IPS-20b (cell line): ENCODE measurements around the gene HMGCS1.
"Not testable (repeated sequence)": the region's sequence is repeated elsewhere in the genome, so short reads cannot be mapped to it uniquely, and the experiment has no call there.

Source experiments
- H3K27ac ChIP-seq: one replicate; pipeline ENCODE4 v1.5.1; 2013; ENCODE audit warnings: low read length
- H3K27me3 ChIP-seq: 2 replicates; pipeline ENCODE4 v1.6.1; 2013; ENCODE audit warnings: mild to moderate bottlenecking, low read length, inconsistent platforms; ENCODE audit not compliant: insufficient read depth
- H3K36me3 ChIP-seq: 2 replicates; pipeline ENCODE4 v1.6.1; 2013; ENCODE audit warnings: low read depth, mild to moderate bottlenecking, inconsistent platforms, low read length, moderate library complexity; ENCODE audit not compliant: insufficient read depth
- H3K4me1 ChIP-seq: 2 replicates; pipeline ENCODE4 v1.6.1; 2013; ENCODE audit warnings: mild to moderate bottlenecking, control low read depth, inconsistent platforms, low read length, moderate library complexity; ENCODE audit not compliant: insufficient read depth
- H3K4me3 ChIP-seq: 2 replicates; pipeline ENCODE4 v1.5.1; 2013; ENCODE audit warnings: mild to moderate bottlenecking, low read length, inconsistent platforms
- H3K9ac ChIP-seq: 2 replicates; pipeline ENCODE4 v1.6.1; 2013; ENCODE audit warnings: low read depth, mild to moderate bottlenecking, inconsistent platforms, low read length, moderate library complexity
- H3K9me3 ChIP-seq: 2 replicates; pipeline ENCODE4 v1.6.1; 2013; ENCODE audit warnings: mild to moderate bottlenecking, low read depth, low read length, inconsistent platforms; ENCODE audit not compliant: insufficient read depth

Gene HMGCS1

DNA sequence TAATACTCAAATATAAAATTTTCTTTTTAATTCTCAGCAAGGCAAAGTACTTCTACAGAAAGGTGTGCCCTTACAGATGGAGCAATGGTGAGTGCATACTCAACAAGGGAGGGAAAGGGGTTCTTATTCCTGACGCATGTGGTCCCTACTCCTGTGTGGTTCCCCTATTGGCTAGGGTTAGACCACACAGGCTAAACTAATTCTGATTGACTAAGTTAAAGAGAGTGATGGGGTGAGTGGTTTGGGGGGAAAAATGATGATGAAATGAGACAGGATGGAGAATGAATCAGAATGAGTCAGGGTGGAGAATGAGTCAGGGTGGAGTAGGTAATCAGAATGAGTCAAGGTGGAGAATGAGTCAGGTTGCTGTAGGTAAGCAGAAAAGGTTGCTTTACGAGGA lies 22.9 kb upstream of the HMGCS1 start:
- Histone ChIP-seq H3K9me3 (peaks cover 41% of the 10 kb centered on the region), H3K4me3 (no peak overlapping the region), H3K36me3 (no peaks in the 10 kb centered on the region), H3K4me1 (no peaks in the 10 kb centered on the region), H3K27me3 (no peaks in the 10 kb centered on the region), H3K9ac (no peak overlapping the region), H3K27ac (no peak overlapping the region)

DNA sequence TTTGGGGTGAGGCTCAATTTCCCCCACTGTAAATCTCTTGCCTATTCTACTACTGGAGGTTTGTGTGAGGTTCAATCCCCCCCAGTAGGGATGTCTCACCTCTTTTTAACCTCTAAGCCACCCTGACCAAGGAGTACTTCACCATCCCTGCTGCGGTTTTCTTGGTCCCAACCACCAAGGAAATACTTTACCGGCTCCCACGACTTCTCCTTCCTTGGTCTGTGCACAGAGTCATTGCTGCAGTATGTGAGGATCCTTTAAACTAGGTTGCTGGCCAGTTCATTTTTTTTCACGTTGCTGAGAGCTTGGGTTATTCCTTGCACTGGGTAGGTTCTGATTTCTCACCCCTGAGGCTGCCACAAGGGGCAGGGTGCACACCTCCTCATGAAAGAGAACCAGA lies 22.5 kb upstream of the HMGCS1 start:
- Histone ChIP-seq H3K36me3 (no peaks in the 10 kb centered on the region), H3K27ac (no peak overlapping the region), H3K9me3 (peaks cover 36% of the 10 kb centered on the region), H3K4me3 (no peak overlapping the region), H3K9ac (no peak overlapping the region), H3K27me3 (no peaks in the 10 kb centered on the region), H3K4me1 (no peaks in the 10 kb centered on the region)

DNA sequence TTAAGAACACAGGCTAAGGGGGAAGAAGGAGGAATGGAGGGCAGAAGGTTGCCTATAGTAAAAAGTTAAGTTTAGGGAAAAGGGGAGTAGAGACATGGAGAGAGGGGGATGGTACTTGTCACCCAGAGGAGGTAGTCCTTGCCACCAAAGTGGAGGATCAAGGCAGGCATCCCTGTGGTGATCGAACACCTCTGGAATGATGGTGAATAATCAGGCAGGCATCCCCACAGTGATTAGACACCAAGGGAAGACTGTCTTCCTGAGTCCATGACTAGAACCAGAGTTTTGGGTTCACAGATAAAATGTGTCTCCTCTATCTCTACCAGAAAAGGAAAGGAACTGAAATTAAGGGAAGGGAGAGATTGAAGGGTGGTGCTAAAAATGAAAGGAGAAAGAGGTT lies 19.2 kb upstream of the HMGCS1 start:
- Histone ChIP-seq H3K4me3 (no peak overlapping the region), H3K27ac (no peak overlapping the region), H3K9ac (no peak overlapping the region), H3K36me3 (no peaks in the 10 kb centered on the region), H3K27me3 (no peaks in the 10 kb centered on the region), H3K4me1 (no peaks in the 10 kb centered on the region), H3K9me3 (peaks cover 23% of the 10 kb centered on the region)

DNA sequence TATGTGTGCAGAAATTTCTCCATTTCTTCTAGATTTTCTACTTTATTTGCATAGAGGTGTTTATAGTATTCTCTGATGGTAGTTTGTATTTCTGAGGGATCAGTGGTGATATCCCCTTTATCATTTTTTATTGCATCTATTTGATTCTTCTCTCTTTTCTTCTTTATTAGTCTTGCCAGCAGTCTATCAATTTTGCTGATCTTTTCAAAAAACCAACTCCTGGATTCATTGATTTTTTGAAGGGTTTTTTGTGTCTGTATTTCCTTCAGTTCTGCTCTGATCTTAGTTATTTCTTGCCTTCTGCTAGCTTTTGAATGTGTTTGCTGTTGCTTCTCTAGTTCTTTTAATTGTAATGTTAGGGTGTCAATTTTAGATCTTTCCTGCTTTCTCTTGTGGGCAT lies 12.4 kb upstream of the HMGCS1 start:
- H3K9me3 ChIP-seq, H3K36me3 ChIP-seq, H3K27me3 ChIP-seq, H3K4me3 ChIP-seq, H3K4me1 ChIP-seq, H3K9ac ChIP-seq, H3K27ac ChIP-seq: not testable (repeated sequence)

DNA sequence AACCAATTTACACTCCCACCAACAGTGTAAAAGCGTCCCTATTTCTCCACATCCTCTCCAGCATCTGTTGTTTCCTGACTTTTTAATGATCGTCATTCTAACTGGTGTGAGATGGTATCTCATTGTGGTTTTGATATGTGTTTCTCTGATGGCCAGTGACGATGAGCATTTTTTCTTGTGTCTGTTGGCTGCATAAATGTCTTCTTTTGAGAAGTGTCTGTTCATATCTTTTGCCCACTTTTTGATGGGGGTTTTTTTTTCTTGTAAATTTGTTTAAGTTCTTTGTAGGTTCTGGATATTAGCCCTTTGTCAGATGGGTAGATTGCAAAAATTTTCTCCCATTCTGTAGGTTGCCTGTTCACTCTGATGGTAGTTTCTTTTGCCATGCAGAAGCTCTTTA lies 10.3 kb upstream of the HMGCS1 start:
- H3K4me1 ChIP-seq, H3K4me3 ChIP-seq, H3K9me3 ChIP-seq, H3K27ac ChIP-seq, H3K36me3 ChIP-seq, H3K9ac ChIP-seq, H3K27me3 ChIP-seq: not testable (repeated sequence)

DNA sequence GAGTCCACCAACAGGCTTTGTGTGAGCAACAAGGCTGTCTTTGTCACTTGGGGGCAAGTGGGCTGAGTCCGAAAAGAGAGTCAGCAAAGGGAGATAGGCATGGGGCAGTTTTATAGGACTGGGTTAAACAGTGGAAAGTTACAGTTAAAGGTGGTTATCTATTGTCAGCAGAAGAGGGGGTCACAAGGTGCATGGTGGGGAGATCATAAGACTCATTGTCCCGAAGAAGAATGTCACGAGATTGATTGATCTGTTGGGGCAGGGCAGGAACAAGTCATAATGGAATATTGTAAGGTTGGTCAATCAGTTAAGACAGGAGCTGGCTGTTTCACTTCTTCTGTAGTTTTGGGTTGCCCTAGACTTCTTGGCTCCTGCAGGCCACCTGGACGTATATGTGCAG lies 7.6 kb upstream of the HMGCS1 start:
- H3K27ac ChIP-seq, result no peak overlapping the region
- H3K27me3 ChIP-seq, result no peaks in the 10 kb centered on the region
- H3K9me3 ChIP-seq, result no peaks in the 10 kb centered on the region
- H3K4me3 ChIP-seq, result no peak overlapping the region
- H3K36me3 ChIP-seq, result no peaks in the 10 kb centered on the region
- H3K9ac ChIP-seq, result no peak overlapping the region
- H3K4me1 ChIP-seq, result no peaks in the 10 kb centered on the region

DNA sequence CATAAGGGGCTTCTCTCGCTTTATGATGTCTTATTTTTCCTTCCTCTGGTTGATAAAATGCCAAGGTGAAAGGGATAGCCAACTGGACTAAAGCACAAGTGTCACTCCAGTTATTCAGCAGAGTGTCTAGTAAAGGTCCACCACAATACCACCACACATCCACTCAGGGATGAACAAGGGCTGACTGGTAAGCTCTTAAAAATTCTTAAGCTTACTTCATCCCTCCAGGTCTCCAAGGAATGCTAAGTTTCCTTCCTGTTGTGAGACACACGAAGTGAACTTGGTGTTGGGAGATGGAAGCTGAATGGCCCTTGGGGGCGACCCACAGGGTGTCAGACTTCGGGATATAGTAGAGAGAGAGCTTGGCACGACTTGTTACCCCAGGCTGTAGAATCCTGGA lies 3.2 kb upstream of the HMGCS1 start:
- no peak overlapping the region for H3K4me3 ChIP-seq

DNA sequence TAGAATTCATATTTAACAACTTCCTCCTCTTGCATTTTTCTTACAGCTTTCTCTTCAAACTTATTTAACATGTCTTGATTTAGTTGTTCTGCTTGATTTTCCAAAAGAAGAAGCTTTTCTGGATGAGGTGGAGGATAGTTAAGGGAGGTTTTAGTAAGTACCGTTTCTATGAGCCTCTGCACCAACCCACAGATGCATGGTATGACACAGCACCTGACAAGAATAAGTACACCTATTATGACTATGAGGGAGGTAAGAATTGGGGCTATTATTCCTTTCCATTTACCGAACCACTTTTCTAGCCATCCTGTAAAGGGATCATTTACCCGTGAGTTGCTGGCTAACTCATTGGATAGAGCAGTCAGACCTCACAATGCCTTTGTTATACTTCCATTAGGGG lies 2.5 kb upstream of the HMGCS1 start:
- Histone ChIP-seq H3K4me3 (no peak overlapping the region), H3K4me1 (peaks cover 11% of the 10 kb centered on the region; the same call in 1 of the 2 replicates), H3K36me3 (peaks cover 14% of the 10 kb centered on the region; the same call in 1 of the 2 replicates), H3K9ac (no peak overlapping the region), H3K27ac (no peak overlapping the region), H3K27me3 (no peaks in the 10 kb centered on the region), H3K9me3 (no peaks in the 10 kb centered on the region)

More for the DNA sequence above, 3.2 kb upstream of the HMGCS1 start:
- Histone ChIP-seq H3K9ac (no peak overlapping the region), H3K27ac (no peak overlapping the region), H3K36me3 (peaks cover 8% of the 10 kb centered on the region; the same call in 1 of the 2 replicates), H3K9me3 (no peaks in the 10 kb centered on the region), H3K27me3 (no peaks in the 10 kb centered on the region), H3K4me1 (peaks cover 9% of the 10 kb centered on the region; the same call in 1 of the 2 replicates)

DNA sequence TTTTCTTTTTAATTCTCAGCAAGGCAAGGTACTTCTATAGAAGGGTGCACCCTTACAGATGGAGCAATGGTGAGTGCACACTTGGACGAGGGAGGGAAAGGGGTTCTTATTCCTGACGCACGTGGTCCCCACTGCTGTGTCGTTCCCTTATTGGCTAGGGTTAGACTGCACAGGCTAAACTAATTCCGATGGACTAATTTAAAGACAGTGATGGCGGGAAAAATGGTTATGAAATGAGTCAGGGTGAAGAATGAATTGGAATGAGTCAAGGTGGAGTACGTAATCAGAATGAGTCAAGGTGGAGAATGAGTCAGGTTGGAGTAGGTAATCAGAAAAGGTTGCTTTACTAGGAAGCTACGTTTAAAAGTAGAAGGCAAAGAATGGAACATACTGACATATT lies 2.1 kb upstream of the HMGCS1 start:
- H3K27ac ChIP-seq, result no peak overlapping the region
- no peaks in the 10 kb centered on the region for H3K9me3 ChIP-seq
- peaks cover 12% of the 10 kb centered on the region; the same call in 1 of the 2 replicates for H3K4me1 ChIP-seq
- no peak overlapping the region for H3K9ac ChIP-seq
- no peaks in the 10 kb centered on the region for H3K27me3 ChIP-seq
- peaks cover 18% of the 10 kb centered on the region; the same call in 1 of the 2 replicates for H3K36me3 ChIP-seq
- H3K4me3 ChIP-seq, result no peak overlapping the region

DNA sequence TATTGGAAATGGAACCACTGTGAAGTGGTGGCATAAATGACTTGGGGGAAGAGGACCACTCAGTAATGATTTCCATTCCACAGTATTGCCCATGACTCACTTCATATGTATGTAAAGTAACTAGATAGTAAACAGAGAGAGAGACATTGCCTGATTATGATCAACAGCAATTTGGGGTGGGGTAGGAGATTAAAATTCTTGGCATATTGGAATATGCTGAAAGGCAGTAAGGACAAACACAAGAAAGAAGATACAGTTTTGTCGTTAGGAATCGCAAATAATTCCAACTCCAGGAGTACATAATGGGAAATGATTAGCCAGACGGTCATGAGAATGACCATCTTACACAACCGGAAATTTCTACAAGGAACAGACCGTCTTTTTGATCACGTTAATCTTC lies 1.5 kb upstream of the HMGCS1 start:
- H3K9ac ChIP-seq, result peak overlapping the region; percentile 44; the same call in 1 of the 2 replicates
- peak overlapping the region; percentile 71 for H3K27ac ChIP-seq
- H3K9me3 ChIP-seq, result no peaks in the 10 kb centered on the region

DNA sequence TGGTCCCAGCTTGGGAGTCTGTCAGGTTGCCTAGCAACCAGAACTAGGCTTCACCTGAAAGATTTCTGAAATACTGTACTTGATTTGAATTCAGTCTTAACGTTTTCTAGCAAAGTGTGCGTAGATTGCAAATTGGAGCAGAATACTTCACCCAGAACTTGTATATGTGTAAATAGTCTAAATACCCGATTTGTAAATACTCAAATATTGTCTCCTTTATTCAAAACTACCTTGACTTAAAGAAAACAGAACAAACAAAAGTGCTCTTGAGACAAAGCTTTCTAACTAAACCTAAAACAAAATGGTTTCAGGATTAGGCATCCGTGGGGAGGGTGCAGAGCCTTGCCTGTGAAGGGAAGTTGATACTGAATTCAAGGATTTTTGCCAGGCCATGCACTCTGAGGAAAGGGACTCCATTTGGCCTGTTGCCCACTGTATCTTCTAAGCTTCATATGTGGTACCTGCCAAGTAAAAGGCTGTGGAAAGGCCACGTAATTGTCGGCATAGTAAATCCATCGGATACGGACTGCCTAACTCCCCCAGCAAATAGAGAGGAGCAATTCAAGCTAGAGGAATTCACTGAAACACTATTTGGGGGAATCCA lies 744 bp upstream of the HMGCS1 start:
- peak overlapping the region; percentile 71 for H3K27ac ChIP-seq
- H3K9ac ChIP-seq, result peak overlapping the region; percentile 44; the same call in 1 of the 2 replicates
- peaks cover 30% of the 10 kb centered on the region; the same call in 1 of the 2 replicates for H3K36me3 ChIP-seq
- H3K27me3 ChIP-seq, result no peaks in the 10 kb centered on the region
- peaks cover 22% of the 10 kb centered on the region; the same call in 1 of the 2 replicates for H3K4me1 ChIP-seq
- H3K9me3 ChIP-seq, result no peaks in the 10 kb centered on the region
- peak overlapping the region; percentile 49; the same call in 1 of the 2 replicates for H3K4me3 ChIP-seq

More for the DNA sequence above, 1.5 kb upstream of the HMGCS1 start:
- Histone ChIP-seq H3K27me3 (no peaks in the 10 kb centered on the region), H3K36me3 (peaks cover 24% of the 10 kb centered on the region; the same call in 1 of the 2 replicates), H3K4me1 (peaks cover 17% of the 10 kb centered on the region; the same call in 1 of the 2 replicates), H3K4me3 (no peak overlapping the region)

DNA sequence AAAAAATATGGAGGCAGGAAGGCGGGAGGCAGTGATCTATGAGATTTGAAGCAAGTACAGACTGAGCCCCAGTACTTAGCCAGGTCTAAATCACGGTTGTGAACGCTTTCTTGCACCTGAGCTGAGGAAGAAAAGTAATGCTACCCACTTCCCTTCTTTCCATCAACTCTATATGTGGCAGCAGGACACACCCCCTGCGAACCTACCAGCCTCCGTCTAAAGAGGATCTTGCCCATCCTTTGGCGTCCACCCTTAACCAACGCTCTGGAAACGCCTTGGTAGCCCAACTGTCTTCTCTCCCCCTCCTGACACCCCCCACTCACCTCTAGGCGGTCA lies 545 bp downstream of the HMGCS1 start:
- no peaks in the 10 kb centered on the region for H3K9me3 ChIP-seq
- H3K9ac ChIP-seq, result peak overlapping the region; percentile 94
- peak overlapping the region; percentile 35 for H3K27ac ChIP-seq
- H3K27me3 ChIP-seq, result no peaks in the 10 kb centered on the region
- H3K4me3 ChIP-seq, result peak overlapping the region; percentile 92
- H3K4me1 ChIP-seq, result peaks cover 22% of the 10 kb centered on the region; the same call in 1 of the 2 replicates
- H3K36me3 ChIP-seq, result peaks cover 38% of the 10 kb centered on the region; the same call in 1 of the 2 replicates
